Small intestine (tissue), 7 donors: ENCODE measurements around the gene TBKBP1. TPM values are rescaled to one million over a fixed set of nuclear protein-coding genes. Genes with fewer than 3 reads are reported as not detected.

Source experiments
- DNase-seq, 2 donors: peaks; one replicate each; pipeline versions ENCODE4 v3.0.0 to v3.0.0-alpha.2; 2013
- FAIRE-seq: peaks from 2 replicates; lab custom pipeline; 2012; peaks lifted over from hg19 to GRCh38; lab: Jason Lieb, UNC
- H3K27ac ChIP-seq, 3 donors: one replicate each; pipeline ENCODE4 v1.5.1; 2013; ENCODE audit warnings: low read length in 2 of 3, mild to moderate bottlenecking in 2 of 3, control low read depth in 1 of 3, inconsistent platforms in 1 of 3, low read depth in 1 of 3, moderate library complexity in 1 of 3
- H3K27me3 ChIP-seq, 3 donors: one replicate each; pipeline ENCODE4 v1.6.1; 2013; ENCODE audit warnings: low read length in 3 of 3, inconsistent platforms in 1 of 3; ENCODE audit not compliant: control insufficient read depth in 3 of 3, insufficient read depth in 3 of 3
- H3K36me3 ChIP-seq, 3 donors: one replicate each; pipeline ENCODE4 v1.6.1; 2013; ENCODE audit warnings: low read length in 3 of 3, inconsistent platforms in 1 of 3, low read depth in 1 of 3, mild to moderate bottlenecking in 1 of 3, moderate library complexity in 1 of 3; ENCODE audit not compliant: control insufficient read depth in 3 of 3, insufficient read depth in 2 of 3
- H3K4me1 ChIP-seq, 3 donors: one replicate each; pipeline ENCODE4 v1.6.1; 2013; ENCODE audit warnings: low read length in 2 of 3, inconsistent platforms in 1 of 3, low read depth in 1 of 3, mild to moderate bottlenecking in 1 of 3, moderate library complexity in 1 of 3; ENCODE audit not compliant: control insufficient read depth in 3 of 3, insufficient read depth in 2 of 3
- H3K4me3 ChIP-seq, 3 donors: one replicate each; pipeline ENCODE4 v1.5.1; 2013; ENCODE audit warnings: low read length in 3 of 3, control low read depth in 1 of 3, inconsistent platforms in 1 of 3, low read depth in 1 of 3, mild to moderate bottlenecking in 1 of 3, moderate library complexity in 1 of 3
- H3K9me3 ChIP-seq, 2 donors: one replicate each; pipeline ENCODE4 v1.6.1; 2013; ENCODE audit warnings: low read depth in 1 of 2, low read length in 1 of 2; ENCODE audit not compliant: control insufficient read depth in 2 of 2, insufficient read depth in 1 of 2
- WGBS, 3 donors: extraction: QIAGEN DNeasy Blood & Tissue Kit; methylation state at CpG; one replicate each; pipeline ENCODE4 v1.1.7; 2013; 5-methylcytosine and 5-hydroxymethylcytosine counted together
- polyA plus RNA-seq, 4 donors: library from polyadenylated mRNA; stranded (reverse) in 3 of 4; unstranded in 1 of 4; fragments of 200-250 nt in 3 of 4; fragments of 120-200 nt in 1 of 4; gene quantifications; one replicate each; pipeline versions ENCODE4 v1.2.1 to v1.2.3, GENCODE V29; 2013
- donor health status: healthy with polysubstance abuse.
- donor health status: control.
- donor health status: control.
- donor health status: Bipolar disorder and iron deficiency.
- donor health status: healthy.

TBKBP1 gene
- polyA plus RNA-seq, 4 donors = 0.22 to 7.5 (median 4.5) TPM

- H3K27ac ChIP-seq = no peak overlapping the region
- H3K36me3 ChIP-seq = peaks cover 13 to 29% (median 26%) of the 10 kb centered on the region in 3 donors
- no peaks in the 10 kb centered on the region for H3K9me3 ChIP-seq
- peaks cover 2 to 20% (median 6%) of the 10 kb centered on the region in 3 donors for H3K4me1 ChIP-seq
- no peaks in the 10 kb centered on the region for H3K27me3 ChIP-seq
- no peak overlapping the region for H3K4me3 ChIP-seq
- 81 to 91% (median 83%) methylated on average over 6 of the region's 6 CpGs for WGBS, 3 donors
- DNase-seq = no peak
- FAIRE-seq = no peak
Measured at GRCh38 chr17:47652570-47652969, 41.4 kb upstream of the TBKBP1 start.

GRCh38 chr17:47653442-47653841 lies 40.5 kb upstream of the TBKBP1 start:
- Histone ChIP-seq H3K27ac (no peak overlapping the region), H3K27me3 (no peaks in the 10 kb centered on the region), H3K36me3 (peaks cover 17 to 33% (median 32%) of the 10 kb centered on the region in 3 donors), H3K4me3 (no peak overlapping the region), H3K9me3 (no peaks in the 10 kb centered on the region), H3K4me1 (peaks cover 2 to 20% (median 6%) of the 10 kb centered on the region in 3 donors)
- FAIRE-seq (no peak), DNase-seq (no peak)
- WGBS, 3 donors = 66 to 92% (median 67%) methylated on average over 2 of the region's 2 CpGs

GRCh38 chr17:47654991-47655390 lies 39.0 kb upstream of the TBKBP1 start:
- Histone ChIP-seq H3K9me3 (no peaks in the 10 kb centered on the region), H3K36me3 (peaks cover 17 to 43% (median 32%) of the 10 kb centered on the region in 3 donors), H3K4me3 (no peak overlapping the region), H3K27ac (no peak overlapping the region), H3K27me3 (no peaks in the 10 kb centered on the region), H3K4me1 (peaks cover 2 to 13% (median 6%) of the 10 kb centered on the region in 3 donors)
- DNase-seq (peak; percentile 19 to 49), FAIRE-seq (no peak)
- 35 to 45% (median 43%) methylated on average over 6 of the region's 6 CpGs for WGBS, 3 donors

GRCh38 chr17:47660064-47660492 lies 33.9 kb upstream of the TBKBP1 start:
- FAIRE-seq = no peak
- peak; percentile 33 to 42 for DNase-seq
- H3K4me3 ChIP-seq = no peak overlapping the region
- peak overlapping the region in 2 of 3 donors; percentile 51 to 91 for H3K27ac ChIP-seq
- peaks cover 24 to 60% (median 36%) of the 10 kb centered on the region in 3 donors for H3K36me3 ChIP-seq
- H3K27me3 ChIP-seq = no peaks in the 10 kb centered on the region
- no peaks in the 10 kb centered on the region for H3K9me3 ChIP-seq
- peaks cover 0 to under 1% (median 0%) of the 10 kb centered on the region in 3 donors for H3K4me1 ChIP-seq
- 17 to 21% (median 18%) methylated on average over 6 of the region's 6 CpGs for WGBS, 3 donors

- Histone ChIP-seq H3K4me1 (no peaks in the 10 kb centered on the region), H3K27me3 (no peaks in the 10 kb centered on the region), H3K36me3 (peaks cover 17 to 62% (median 24%) of the 10 kb centered on the region in 3 donors), H3K9me3 (no peaks in the 10 kb centered on the region), H3K27ac (peak overlapping the region in 1 of 3 donors; percentile 17), H3K4me3 (no peak overlapping the region)
- FAIRE-seq (no peak), DNase-seq (peak; percentile 56 to 75)
- WGBS, 3 donors = 41 to 44% (median 41%) methylated on average over 6 of the region's 6 CpGs
Measured at GRCh38 chr17:47663912-47664623, 29.9 kb upstream of the TBKBP1 start.

- Histone ChIP-seq H3K27ac (no peak overlapping the region), H3K9me3 (no peaks in the 10 kb centered on the region), H3K27me3 (no peaks in the 10 kb centered on the region), H3K4me1 (no peaks in the 10 kb centered on the region), H3K36me3 (peaks cover 19 to 61% (median 27%) of the 10 kb centered on the region in 3 donors), H3K4me3 (no peak overlapping the region)
- no peak for FAIRE-seq
- DNase-seq = no peak
Measured at GRCh38 chr17:47664624-47664941, 29.4 kb upstream of the TBKBP1 start.

- no peak overlapping the region for H3K27ac ChIP-seq
- no peak for DNase-seq
- 80 to 86% (median 81%) methylated on average over 3 of the region's 3 CpGs for WGBS, 3 donors
- peaks cover 26 to 66% (median 30%) of the 10 kb centered on the region in 3 donors for H3K36me3 ChIP-seq
- FAIRE-seq = no peak
- no peaks in the 10 kb centered on the region for H3K9me3 ChIP-seq
- no peaks in the 10 kb centered on the region for H3K27me3 ChIP-seq
- no peaks in the 10 kb centered on the region for H3K4me1 ChIP-seq
- no peak overlapping the region for H3K4me3 ChIP-seq
Measured at GRCh38 chr17:47665655-47666054, 28.3 kb upstream of the TBKBP1 start.

- Histone ChIP-seq H3K27me3 (no peaks in the 10 kb centered on the region), H3K4me1 (no peaks in the 10 kb centered on the region), H3K9me3 (no peaks in the 10 kb centered on the region), H3K27ac (no peak overlapping the region), H3K36me3 (peaks cover 32 to 56% (median 33%) of the 10 kb centered on the region in 3 donors), H3K4me3 (no peak overlapping the region)
- 87 to 91% (median 90%) methylated on average over 4 of the region's 4 CpGs for WGBS, 3 donors
- no peak for DNase-seq
- FAIRE-seq = no peak
Measured at GRCh38 chr17:47669081-47669480, 24.9 kb upstream of the TBKBP1 start.
